NCI-H748 (cell line): ENCODE measurements around the gene CLIP1.
"Not testable (repeated sequence)": the region's sequence is repeated elsewhere in the genome, so short reads cannot be mapped to it uniquely, and the experiment has no call there.

Experiments used
- DNase-seq: peaks from one replicate; lab custom pipeline; 2025; ENCODE audit not compliant: unreplicated experiment; lab: John Stamatoyannopoulos, UW

CLIP1 gene

GRCh38 chr12:122357536-122357935 lies 64.9 kb downstream of the CLIP1 start:
- DNase-seq: not testable (repeated sequence)

- not testable (repeated sequence) for DNase-seq
Observed at GRCh38 chr12:122356991-122357390, 65.5 kb downstream of the CLIP1 start.

- DNase-seq: peak; percentile 52
Observed at GRCh38 chr12:122356192-122356635, 66.3 kb downstream of the CLIP1 start.

GRCh38 chr12:122355706-122356105 lies 66.8 kb downstream of the CLIP1 start:
- DNase-seq: no peak

- no peak for DNase-seq
Observed at GRCh38 chr12:122354958-122355641, 67.4 kb downstream of the CLIP1 start.

- DNase-seq: no peak
Observed at GRCh38 chr12:122352394-122352793, 70.1 kb downstream of the CLIP1 start.

- no peak for DNase-seq
Observed at GRCh38 chr12:122350141-122350848, 72.2 kb downstream of the CLIP1 start.

GRCh38 chr12:122349078-122349477 lies 73.4 kb downstream of the CLIP1 start:
- DNase-seq: no peak

- no peak for DNase-seq
Observed at GRCh38 chr12:122348505-122348904, 74.0 kb downstream of the CLIP1 start.

GRCh38 chr12:122346054-122346453 lies 76.4 kb downstream of the CLIP1 start:
- no peak for DNase-seq

- DNase-seq: no peak
Observed at GRCh38 chr12:122345042-122345441, 77.4 kb downstream of the CLIP1 start.

- DNase-seq: peak; percentile 49
Observed at GRCh38 chr12:122336015-122336946, 86.2 kb downstream of the CLIP1 start.

GRCh38 chr12:122333142-122334087 lies 89.1 kb downstream of the CLIP1 start:
- no peak for DNase-seq

GRCh38 chr12:122327494-122328385 lies 94.7 kb downstream of the CLIP1 start:
- DNase-seq: no peak

GRCh38 chr12:122327014-122327413 lies 95.5 kb downstream of the CLIP1 start:
- DNase-seq: no peak

- DNase-seq: no peak
Observed at GRCh38 chr12:122326586-122326985, 95.9 kb downstream of the CLIP1 start.

- no peak for DNase-seq
Observed at GRCh38 chr12:122323311-122324019, 99.0 kb downstream of the CLIP1 start.

GRCh38 chr12:122322501-122322900 lies 100.0 kb downstream of the CLIP1 start:
- DNase-seq: no peak
